ENCODE data around the gene CCDC138. TPM values are rescaled to one million over a fixed set of nuclear protein-coding genes. Genes with fewer than 3 reads are reported as not detected.

Gene CCDC138
- total RNA-seq, 1 experiment from 2014 or later = 10.6 TPM

- peaks cover 31% of the 10 kb centered on the region for H3K4me1 ChIP-seq (ENCODE audit: insufficient read depth, low read length)
- H3K9me3 ChIP-seq (ENCODE audit: low read length) = no peaks in the 10 kb centered on the region
- no peaks in the 10 kb centered on the region for H3K36me3 ChIP-seq (ENCODE audit: low read depth, low read length)
- peak overlapping the region; percentile 74 for H3K4me2 ChIP-seq (ENCODE audit: low read length)
- H4K20me1 ChIP-seq (ENCODE audit: low read length) = no peaks in the 10 kb centered on the region
- H3K27me3 ChIP-seq (ENCODE audit: low read length) = no peaks in the 10 kb centered on the region
- no peaks in the 10 kb centered on the region for H3F3A ChIP-seq (ENCODE audit: low read length, unreplicated experiment)
- H3K9ac ChIP-seq (ENCODE audit: low read length) = no peak overlapping the region
- H2AFZ ChIP-seq (ENCODE audit: low read length) = peak overlapping the region; percentile 63
- BruUV-seq (replicated peaks) = no TSS peak
- ATAC-seq = peak; percentile 78
- no peak overlapping the region for H3K4me3 ChIP-seq (ENCODE audit: low read length)
- ChIA-PET POLR2A (ENCODE audit: unreplicated experiment) (no interaction called here), CTCF (no interaction called here)
- peak overlapping the region; percentile 72 for H3K27ac ChIP-seq (ENCODE audit: low read length)
- peak; percentile 91 for DNase-seq
- intact Hi-C loops (cut with micrococcal nuclease) = loop anchor here (10.0 kb wide), 2 partner anchors 68 to 202 kb away; partner anchors contain the start of gene SH3RF3
- H3K9me2 ChIP-seq (replicated peaks; ENCODE audit: low read length) = no peaks in the 10 kb centered on the region
- H3K79me2 ChIP-seq (ENCODE audit: low read length) = no peaks in the 10 kb centered on the region
- TF ChIP-seq EZH2 (IDR thresholded peaks at IDR 0.05; ENCODE audit: low read length, unreplicated experiment) = no peak
- no peak for TF ChIP-seq EZH2phosphoT487 (IDR thresholded peaks at IDR 0.05; ENCODE audit: borderline replicate concordance, low read length)
- TF ChIP-seq, protein P1, sequence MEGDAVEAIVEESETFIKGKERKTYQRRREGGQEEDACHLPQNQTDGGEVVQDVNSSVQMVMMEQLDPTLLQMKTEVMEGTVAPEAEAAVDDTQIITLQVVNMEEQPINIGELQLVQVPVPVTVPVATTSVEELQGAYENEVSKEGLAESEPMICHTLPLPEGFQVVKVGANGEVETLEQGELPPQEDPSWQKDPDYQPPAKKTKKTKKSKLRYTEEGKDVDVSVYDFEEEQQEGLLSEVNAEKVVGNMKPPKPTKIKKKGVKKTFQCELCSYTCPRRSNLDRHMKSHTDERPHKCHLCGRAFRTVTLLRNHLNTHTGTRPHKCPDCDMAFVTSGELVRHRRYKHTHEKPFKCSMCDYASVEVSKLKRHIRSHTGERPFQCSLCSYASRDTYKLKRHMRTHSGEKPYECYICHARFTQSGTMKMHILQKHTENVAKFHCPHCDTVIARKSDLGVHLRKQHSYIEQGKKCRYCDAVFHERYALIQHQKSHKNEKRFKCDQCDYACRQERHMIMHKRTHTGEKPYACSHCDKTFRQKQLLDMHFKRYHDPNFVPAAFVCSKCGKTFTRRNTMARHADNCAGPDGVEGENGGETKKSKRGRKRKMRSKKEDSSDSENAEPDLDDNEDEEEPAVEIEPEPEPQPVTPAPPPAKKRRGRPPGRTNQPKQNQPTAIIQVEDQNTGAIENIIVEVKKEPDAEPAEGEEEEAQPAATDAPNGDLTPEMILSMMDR (conservative IDR thresholded peaks at IDR 0.05; ENCODE audit: low read depth, low read length) = no peak
These were observed 136.6 kb downstream of the CCDC138 start for GRCh38 chr2:108923019-108923700.

DNA sequence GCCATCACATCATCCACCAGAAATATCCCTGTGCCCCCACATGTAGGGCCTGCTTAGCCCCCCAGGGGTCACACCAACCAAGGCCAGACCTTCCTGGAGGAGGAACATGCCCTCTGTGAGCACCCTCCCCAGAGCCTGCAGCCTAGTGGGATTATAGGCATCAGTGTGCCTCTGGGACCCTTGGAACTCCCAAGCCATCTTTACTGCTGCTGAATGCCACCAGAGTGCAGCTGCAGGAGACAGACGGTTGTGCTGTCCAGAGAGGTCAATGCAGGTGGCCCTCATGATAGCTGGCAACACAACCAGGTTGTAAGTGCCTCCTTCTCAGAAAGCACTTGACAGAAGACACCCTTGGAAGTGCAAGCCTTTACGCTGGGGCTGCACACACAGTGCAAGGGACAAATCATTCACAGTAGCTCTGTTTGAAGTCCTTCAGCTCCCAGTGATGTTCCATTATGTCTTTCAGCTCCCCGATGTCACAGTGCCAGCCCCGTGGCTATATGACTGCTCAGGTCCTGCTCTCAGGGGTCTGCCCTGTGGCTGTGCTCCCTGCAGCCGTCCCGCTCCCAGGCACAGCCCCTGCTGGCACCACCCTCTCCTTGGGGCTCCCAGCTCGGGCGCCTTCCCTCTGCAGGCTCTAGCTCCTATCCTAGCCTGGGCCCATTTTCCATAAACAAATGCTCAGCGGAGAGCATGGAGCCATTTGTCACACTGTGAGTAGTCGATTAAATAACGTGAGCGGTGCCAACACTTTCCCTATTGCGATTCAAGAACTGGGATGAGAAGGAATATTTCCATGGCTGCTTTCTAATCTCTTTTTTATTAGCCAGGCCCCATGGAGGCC lies 137.4 kb downstream of the CCDC138 start:
- DNase-seq (no peak), ATAC-seq (no peak)
- Histone ChIP-seq H3K36me3 (ENCODE audit: low read depth, low read length) (no peaks in the 10 kb centered on the region), H3K9me2 (replicated peaks; ENCODE audit: low read length) (no peaks in the 10 kb centered on the region), H3K27me3 (ENCODE audit: low read length) (no peaks in the 10 kb centered on the region), H4K20me1 (ENCODE audit: low read length) (no peaks in the 10 kb centered on the region), H2AFZ (ENCODE audit: low read length) (peak overlapping the region; percentile 63), H3K4me2 (ENCODE audit: low read length) (peak overlapping the region; percentile 74), H3K27ac (ENCODE audit: low read length) (peak overlapping the region; percentile 53), H3K4me1 (ENCODE audit: insufficient read depth, low read length) (peaks cover 31% of the 10 kb centered on the region), H3K4me3 (ENCODE audit: low read length) (no peak overlapping the region), H3K9me3 (ENCODE audit: low read length) (no peaks in the 10 kb centered on the region), H3F3A (ENCODE audit: low read length, unreplicated experiment) (no peaks in the 10 kb centered on the region), H3K79me2 (ENCODE audit: low read length) (no peaks in the 10 kb centered on the region), H3K9ac (ENCODE audit: low read length) (no peak overlapping the region)
- no TSS peak for BruUV-seq (replicated peaks)
- ChIA-PET POLR2A (ENCODE audit: unreplicated experiment) (no interaction called here), CTCF (no interaction called here)
- TF ChIP-seq, protein P1 (conservative IDR thresholded peaks at IDR 0.05; ENCODE audit: low read depth, low read length) = no peak
- TF ChIP-seq EZH2 (IDR thresholded peaks at IDR 0.05; ENCODE audit: low read length, unreplicated experiment) = no peak
- TF ChIP-seq EZH2phosphoT487 (IDR thresholded peaks at IDR 0.05; ENCODE audit: borderline replicate concordance, low read length) = no peak
- intact Hi-C loops (cut with micrococcal nuclease) = loop anchor here (10.0 kb wide), 2 partner anchors 69 to 201 kb away; partner anchors contain the start of gene SH3RF3
